Measurements from ENCODE around the gene PRDX4. TPM values are rescaled to one million over a fixed set of nuclear protein-coding genes. Genes with fewer than 3 reads are reported as not detected.
A peak's percentile ranks its signal among the peaks of the same experiment; 100 is the strongest.
"Not testable (repeated sequence)": the region's sequence is repeated elsewhere in the genome, so short reads cannot be mapped to it uniquely, and the experiment has no call there.

PRDX4 gene
- polyA plus RNA-seq, 1 donor: 70.8 TPM

- DNase-seq (ENCODE audit: low read depth): no peak
Observed at GRCh38 chrX:23673108-23673507, 5.8 kb downstream of the PRDX4 start.

- DNase-seq (ENCODE audit: low read depth): not testable (repeated sequence)
Observed at GRCh38 chrX:23676486-23676885, 9.2 kb downstream of the PRDX4 start.

GRCh38 chrX:23692166-23692565 is 24.9 kb downstream of the PRDX4 start:
- DNase-seq (ENCODE audit: low read depth): no peak

- peak; percentile 16 for DNase-seq (ENCODE audit: low read depth)
Observed at GRCh38 chrX:23694606-23695005, 27.3 kb downstream of the PRDX4 start.

GRCh38 chrX:23699636-23700194 is 32.4 kb downstream of the PRDX4 start:
- DNase-seq (ENCODE audit: low read depth): peak; percentile 5

GRCh38 chrX:23704673-23705206 is 37.4 kb downstream of the PRDX4 start:
- DNase-seq (ENCODE audit: low read depth): no peak

GRCh38 chrX:23705235-23705634 is 37.9 kb downstream of the PRDX4 start:
- DNase-seq (ENCODE audit: low read depth): no peak

GRCh38 chrX:23720117-23720677 is 52.9 kb downstream of the PRDX4 start:
- no peak for DNase-seq (ENCODE audit: low read depth)

GRCh38 chrX:23726191-23726590 is 58.9 kb downstream of the PRDX4 start:
- DNase-seq (ENCODE audit: low read depth): no peak

GRCh38 chrX:23727206-23727605 is 59.9 kb downstream of the PRDX4 start:
- DNase-seq (ENCODE audit: low read depth): no peak

- no peak for DNase-seq (ENCODE audit: low read depth)
Observed at GRCh38 chrX:23729214-23729613, 61.9 kb downstream of the PRDX4 start.

GRCh38 chrX:23731951-23732350 is 64.7 kb downstream of the PRDX4 start:
- no peak for DNase-seq (ENCODE audit: low read depth)

GRCh38 chrX:23732704-23733103 is 65.4 kb downstream of the PRDX4 start:
- DNase-seq (ENCODE audit: low read depth): no peak

Other genes with a start within 250 kb of the PRDX4 start
- 64.5 TPM for gene ACOT9, start 75.8 kb downstream of the PRDX4 start, polyA plus RNA-seq (ENCODE audit: insufficient read length)
- 38.2 TPM for gene SAT1, start 115.7 kb downstream of the PRDX4 start, polyA plus RNA-seq (ENCODE audit: insufficient read length)
- gene APOO, start 240.4 kb downstream of the PRDX4 start, polyA plus RNA-seq (ENCODE audit: insufficient read length): 13.6 TPM
- gene CXorf58, start 240.5 kb downstream of the PRDX4 start, polyA plus RNA-seq (ENCODE audit: insufficient read length): not detected